GM12878 (cell line): ENCODE measurements around the gene ABHD2.

ENCODE experiments used
- CTCF ChIP-seq, 3 experiments: IDR thresholded peaks in 2 of 3; conservative IDR thresholded peaks in 1 of 3; 2 replicates each; pipeline ENCODE4 v1.5.1; 2011; ENCODE audit warnings: low read depth in 3 of 3, low read length in 3 of 3, mild to moderate bottlenecking in 3 of 3, control low read depth in 2 of 3, moderate library complexity in 2 of 3, inconsistent platforms in 1 of 3, mixed read lengths in 1 of 3; ENCODE audit not compliant: control insufficient read depth in 2 of 3, insufficient read depth in 1 of 3; ENCODE audit errors: extremely low read depth in 1 of 3
- ELK1 ChIP-seq: IDR thresholded peaks from 2 replicates; pipeline ENCODE4 v1.6.1; 2012; ENCODE audit warnings: low read depth, low read length, improper control_type of control experiment
- EZH2 ChIP-seq: IDR thresholded peaks from 2 replicates; pipeline ENCODE4 v1.6.1; 2012; ENCODE audit warnings: low read depth, mild to moderate bottlenecking, control low read depth, inconsistent platforms, low read length, borderline replicate concordance; ENCODE audit not compliant: control insufficient read depth
- GATAD2B ChIP-seq: fragments of 450-650 bp; conservative IDR thresholded peaks from 2 replicates; pipeline ENCODE4 v1.6.1; 2017; ENCODE audit warnings: low read depth, mild to moderate bottlenecking, moderate library complexity
- IRF3 ChIP-seq: fragments of 450-650 bp; IDR thresholded peaks from 2 replicates; pipeline ENCODE4 v1.6.1; 2014; ENCODE audit warnings: mild to moderate bottlenecking
- TCF12 ChIP-seq: IDR thresholded peaks from 2 replicates; pipeline ENCODE4 v1.6.1; 2011; ENCODE audit warnings: low read depth, mild to moderate bottlenecking, low read length
- ZZZ3 ChIP-seq: IDR thresholded peaks from 2 replicates; pipeline ENCODE4 v1.6.1; 2011; ENCODE audit warnings: low read depth; ENCODE audit not compliant: control insufficient read depth, insufficient read length

GRCh38 chr15:89093509-89093908 is 5.3 kb downstream of the ABHD2 start:
- no peak for TF ChIP-seq CTCF (IDR thresholded peaks at IDR 0.05 in 2 of 3, conservative IDR thresholded peaks at IDR 0.05 in 1 of 3; ENCODE audit: control insufficient read depth in 2 of 3, extremely low read depth in 1 of 3, insufficient read depth in 1 of 3, low read depth in 3 of 3, low read length in 3 of 3)
- no peak for TF ChIP-seq ELK1
- TF ChIP-seq IRF3 = no peak
- TF ChIP-seq TCF12 = no peak
- no peak for TF ChIP-seq EZH2
- no peak for TF ChIP-seq GATAD2B
- TF ChIP-seq ZZZ3 = no peak
